Measurements from ENCODE around the gene LGMN.

Gene LGMN

GRCh38 chr14:92734618-92735017 lies 13.8 kb downstream of the LGMN start (continued):
- TF ChIP-seq, protein P1, sequence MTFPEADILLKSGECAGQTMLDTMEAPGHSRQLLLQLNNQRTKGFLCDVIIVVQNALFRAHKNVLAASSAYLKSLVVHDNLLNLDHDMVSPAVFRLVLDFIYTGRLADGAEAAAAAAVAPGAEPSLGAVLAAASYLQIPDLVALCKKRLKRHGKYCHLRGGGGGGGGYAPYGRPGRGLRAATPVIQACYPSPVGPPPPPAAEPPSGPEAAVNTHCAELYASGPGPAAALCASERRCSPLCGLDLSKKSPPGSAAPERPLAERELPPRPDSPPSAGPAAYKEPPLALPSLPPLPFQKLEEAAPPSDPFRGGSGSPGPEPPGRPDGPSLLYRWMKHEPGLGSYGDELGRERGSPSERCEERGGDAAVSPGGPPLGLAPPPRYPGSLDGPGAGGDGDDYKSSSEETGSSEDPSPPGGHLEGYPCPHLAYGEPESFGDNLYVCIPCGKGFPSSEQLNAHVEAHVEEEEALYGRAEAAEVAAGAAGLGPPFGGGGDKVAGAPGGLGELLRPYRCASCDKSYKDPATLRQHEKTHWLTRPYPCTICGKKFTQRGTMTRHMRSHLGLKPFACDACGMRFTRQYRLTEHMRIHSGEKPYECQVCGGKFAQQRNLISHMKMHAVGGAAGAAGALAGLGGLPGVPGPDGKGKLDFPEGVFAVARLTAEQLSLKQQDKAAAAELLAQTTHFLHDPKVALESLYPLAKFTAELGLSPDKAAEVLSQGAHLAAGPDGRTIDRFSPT (tag by site-specific recombination; IDR thresholded peaks at IDR 0.05), result no peak

DNA sequence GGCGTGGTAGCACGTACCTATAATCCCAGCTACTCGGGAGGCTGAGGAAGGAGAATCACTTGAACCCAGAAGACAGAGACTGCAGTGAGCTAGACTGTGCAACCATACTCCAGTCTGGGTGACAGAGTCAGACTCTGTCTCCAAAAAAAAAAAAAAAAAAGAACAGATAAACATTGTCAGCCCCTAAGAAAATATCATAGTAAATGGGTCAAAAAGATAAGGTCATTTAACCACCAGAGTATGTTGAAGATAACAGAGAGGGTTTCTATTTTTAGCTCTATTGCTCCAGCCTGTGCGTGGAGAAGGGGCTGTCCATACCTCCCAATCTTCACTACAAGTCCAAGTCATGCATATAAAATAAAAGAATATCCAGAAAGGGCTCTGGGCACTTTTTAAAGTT lies 15.4 kb downstream of the LGMN start:
- Histone ChIP-seq H3K4me3 (ENCODE audit: low read depth, low read length) (no peak overlapping the region), H3K9me3 (ENCODE audit: control insufficient read depth, insufficient read depth, low read depth, low read length) (no peaks in the 10 kb centered on the region), H3K36me3 (ENCODE audit: control insufficient read depth in 2 of 2, insufficient read depth in 1 of 2, low read length in 2 of 2) (peaks cover 9 to 19% of the 10 kb centered on the region in 2 experiments; a peak in 2 of 3 replicates), H3K4me1 (ENCODE audit: control insufficient read depth, insufficient read depth, low read length) (peaks cover 2% of the 10 kb centered on the region; the same call in 1 of the 2 replicates), H3K27ac (ENCODE audit: extremely low read depth, low read depth, low read length) (no peak overlapping the region)
- no peak for TF ChIP-seq MZF1 (tag by site-specific recombination; IDR thresholded peaks at IDR 0.05; ENCODE audit: borderline replicate concordance)
- TF ChIP-seq ZNF175 (tag by site-specific recombination; IDR thresholded peaks at IDR 0.05), result no peak
- no peak for TF ChIP-seq RBAK (tag by site-specific recombination; IDR thresholded peaks at IDR 0.05)
- no peak for TF ChIP-seq IKZF3 (tag by site-specific recombination; IDR thresholded peaks at IDR 0.05)
- TF ChIP-seq SALL2 (tag by site-specific recombination; IDR thresholded peaks at IDR 0.05; ENCODE audit: borderline replicate concordance), result no peak
- no peak for TF ChIP-seq ZNF433 (tag by site-specific recombination; IDR thresholded peaks at IDR 0.05; ENCODE audit: low read depth)
- TF ChIP-seq ZBTB17 (tag by site-specific recombination; IDR thresholded peaks at IDR 0.05), result no peak
- no peak for TF ChIP-seq ZNF350 (tag by site-specific recombination; IDR thresholded peaks at IDR 0.05)
- TF ChIP-seq, protein P2, sequence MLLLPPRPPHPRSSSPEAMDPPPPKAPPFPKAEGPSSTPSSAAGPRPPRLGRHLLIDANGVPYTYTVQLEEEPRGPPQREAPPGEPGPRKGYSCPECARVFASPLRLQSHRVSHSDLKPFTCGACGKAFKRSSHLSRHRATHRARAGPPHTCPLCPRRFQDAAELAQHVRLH (tag by site-specific recombination; IDR thresholded peaks at IDR 0.05), result no peak
- TF ChIP-seq, protein P3, sequence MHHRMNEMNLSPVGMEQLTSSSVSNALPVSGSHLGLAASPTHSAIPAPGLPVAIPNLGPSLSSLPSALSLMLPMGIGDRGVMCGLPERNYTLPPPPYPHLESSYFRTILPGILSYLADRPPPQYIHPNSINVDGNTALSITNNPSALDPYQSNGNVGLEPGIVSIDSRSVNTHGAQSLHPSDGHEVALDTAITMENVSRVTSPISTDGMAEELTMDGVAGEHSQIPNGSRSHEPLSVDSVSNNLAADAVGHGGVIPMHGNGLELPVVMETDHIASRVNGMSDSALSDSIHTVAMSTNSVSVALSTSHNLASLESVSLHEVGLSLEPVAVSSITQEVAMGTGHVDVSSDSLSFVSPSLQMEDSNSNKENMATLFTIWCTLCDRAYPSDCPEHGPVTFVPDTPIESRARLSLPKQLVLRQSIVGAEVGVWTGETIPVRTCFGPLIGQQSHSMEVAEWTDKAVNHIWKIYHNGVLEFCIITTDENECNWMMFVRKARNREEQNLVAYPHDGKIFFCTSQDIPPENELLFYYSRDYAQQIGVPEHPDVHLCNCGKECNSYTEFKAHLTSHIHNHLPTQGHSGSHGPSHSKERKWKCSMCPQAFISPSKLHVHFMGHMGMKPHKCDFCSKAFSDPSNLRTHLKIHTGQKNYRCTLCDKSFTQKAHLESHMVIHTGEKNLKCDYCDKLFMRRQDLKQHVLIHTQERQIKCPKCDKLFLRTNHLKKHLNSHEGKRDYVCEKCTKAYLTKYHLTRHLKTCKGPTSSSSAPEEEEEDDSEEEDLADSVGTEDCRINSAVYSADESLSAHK (tag by site-specific recombination; IDR thresholded peaks at IDR 0.05), result no peak
- TF ChIP-seq ZNF2 (tag by site-specific recombination; IDR thresholded peaks at IDR 0.05), result no peak
- no peak for TF ChIP-seq PBX3 (CRISPR knock-in tag; IDR thresholded peaks at IDR 0.05)
- no peak for TF ChIP-seq ZNF48 (tag by site-specific recombination; IDR thresholded peaks at IDR 0.05)
- TF ChIP-seq, protein P4, sequence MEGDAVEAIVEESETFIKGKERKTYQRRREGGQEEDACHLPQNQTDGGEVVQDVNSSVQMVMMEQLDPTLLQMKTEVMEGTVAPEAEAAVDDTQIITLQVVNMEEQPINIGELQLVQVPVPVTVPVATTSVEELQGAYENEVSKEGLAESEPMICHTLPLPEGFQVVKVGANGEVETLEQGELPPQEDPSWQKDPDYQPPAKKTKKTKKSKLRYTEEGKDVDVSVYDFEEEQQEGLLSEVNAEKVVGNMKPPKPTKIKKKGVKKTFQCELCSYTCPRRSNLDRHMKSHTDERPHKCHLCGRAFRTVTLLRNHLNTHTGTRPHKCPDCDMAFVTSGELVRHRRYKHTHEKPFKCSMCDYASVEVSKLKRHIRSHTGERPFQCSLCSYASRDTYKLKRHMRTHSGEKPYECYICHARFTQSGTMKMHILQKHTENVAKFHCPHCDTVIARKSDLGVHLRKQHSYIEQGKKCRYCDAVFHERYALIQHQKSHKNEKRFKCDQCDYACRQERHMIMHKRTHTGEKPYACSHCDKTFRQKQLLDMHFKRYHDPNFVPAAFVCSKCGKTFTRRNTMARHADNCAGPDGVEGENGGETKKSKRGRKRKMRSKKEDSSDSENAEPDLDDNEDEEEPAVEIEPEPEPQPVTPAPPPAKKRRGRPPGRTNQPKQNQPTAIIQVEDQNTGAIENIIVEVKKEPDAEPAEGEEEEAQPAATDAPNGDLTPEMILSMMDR (tag by site-specific recombination; IDR thresholded peaks at IDR 0.05), result no peak
- no peak for TF ChIP-seq ZFP41 (tag by site-specific recombination; IDR thresholded peaks at IDR 0.05; ENCODE audit: borderline replicate concordance)
- TF ChIP-seq, protein P5, sequence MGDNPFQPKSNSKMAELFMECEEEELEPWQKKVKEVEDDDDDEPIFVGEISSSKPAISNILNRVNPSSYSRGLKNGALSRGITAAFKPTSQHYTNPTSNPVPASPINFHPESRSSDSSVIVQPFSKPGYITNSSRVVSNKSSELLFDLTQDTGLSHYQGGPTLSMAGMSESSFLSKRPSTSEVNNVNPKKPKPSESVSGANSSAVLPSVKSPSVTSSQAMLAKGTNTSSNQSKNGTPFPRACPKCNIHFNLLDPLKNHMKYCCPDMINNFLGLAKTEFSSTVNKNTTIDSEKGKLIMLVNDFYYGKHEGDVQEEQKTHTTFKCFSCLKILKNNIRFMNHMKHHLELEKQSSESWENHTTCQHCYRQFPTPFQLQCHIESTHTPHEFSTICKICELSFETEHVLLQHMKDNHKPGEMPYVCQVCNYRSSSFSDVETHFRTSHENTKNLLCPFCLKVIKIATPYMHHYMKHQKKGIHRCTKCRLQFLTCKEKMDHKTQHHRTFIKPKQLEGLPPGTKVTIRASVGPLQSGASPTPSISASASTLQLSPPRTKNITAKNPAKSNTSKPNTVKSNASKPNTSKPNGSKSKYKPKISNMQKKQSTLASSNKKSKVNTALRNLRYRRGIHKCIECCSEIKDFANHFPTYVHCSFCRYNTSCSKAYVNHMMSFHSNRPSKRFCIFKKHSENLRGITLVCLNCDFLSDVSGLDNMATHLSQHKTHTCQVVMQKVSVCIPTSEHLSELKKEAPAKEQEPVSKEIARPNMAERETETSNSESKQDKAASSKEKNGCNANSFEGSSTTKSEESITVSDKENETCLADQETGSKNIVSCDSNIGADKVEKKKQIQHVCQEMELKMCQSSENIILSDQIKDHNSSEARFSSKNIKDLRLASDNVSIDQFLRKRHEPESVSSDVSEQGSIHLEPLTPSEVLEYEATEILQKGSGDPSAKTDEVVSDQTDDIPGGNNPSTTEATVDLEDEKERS (tag by site-specific recombination; IDR thresholded peaks at IDR 0.05), result no peak
- no peak for TF ChIP-seq ZNF501 (tag by site-specific recombination; IDR thresholded peaks at IDR 0.05)
- no peak for TF ChIP-seq ZNF394 (tag by site-specific recombination; IDR thresholded peaks at IDR 0.05; ENCODE audit: borderline replicate concordance)
- TF ChIP-seq ZNF292 (tag by site-specific recombination; IDR thresholded peaks at IDR 0.05; ENCODE audit: borderline replicate concordance, low read depth), result no peak
- ChIA-PET CTCF (interaction anchor here (0.7 to 1.1 kb wide), 3 partner anchors 12 to 256 kb away, joined by 3 to 7 read pairs (median 3); no protein-coding TSS in a partner anchor), POLR2A (interaction anchor here (0.7 to 2.2 kb wide), 3 partner anchors 16 to 463 kb away, joined by 4 to 9 read pairs (median 6); partner anchors contain the start of gene LGMN)

All from HEK293 (cell line).